HCT116 (cell line): ENCODE results near the gene FBXO22. TPM values are rescaled to one million over a fixed set of nuclear protein-coding genes. Genes with fewer than 3 reads are reported as not detected.

Experiments
- ATAC-seq: fragments of 200-7000 bp; cut with Tn5 transposase; 2 replicates; pipeline ENCODE4 v1.9.1; 2020; ENCODE audit warnings: mild to moderate bottlenecking, moderate library complexity
- BruUV-seq: library from RNA; stranded (reverse); fragments of 400-500 nt; replicated peaks from 2 replicates; lab custom pipeline; 2021; lab: Mats Ljungman, UMichigan
- CTCF ChIA-PET: fragments of 300-600 bp; sonication (Branson Sonifier 250); formaldehyde crosslinking; loops from one replicate; lab custom pipeline; 2021; ENCODE audit warnings: antibody characterized with exemption; lab: Charles Lee
- POLR2A ChIA-PET: fragments of 300-600, 350-600 bp; sonication (Branson Sonifier 250); formaldehyde crosslinking; loops from one replicate; lab custom pipeline; 2021; ENCODE audit warnings: antibody characterized with exemption; lab: Charles Lee
- RAD21 ChIA-PET, 2 experiments: fragments of 300-600 bp; sonication (Branson Sonifier 250); formaldehyde crosslinking; loops; one replicate each; lab custom pipeline; 2023; ENCODE audit warnings: low total read pairs in 2 of 2; ENCODE audit not compliant: uncharacterized antibody in 2 of 2, unreplicated experiment in 2 of 2, low non-redundant PET in 1 of 2; lab: Charles Lee
- DNase-seq: peaks from one replicate; pipeline ENCODE4 v3.0.0-alpha.2; 2010; ENCODE audit warnings: low read depth, low spot score
- H2AFZ ChIP-seq: fragments of 200-600 bp; shearing (Covaris generic), sonication (generic); 2 replicates; pipeline ENCODE4 v1.6.1; 2017; ENCODE audit warnings: low read depth, mixed run types, mixed read lengths, antibody characterized with exemption, low read length; ENCODE audit not compliant: poor library complexity, severe bottlenecking
- H3K27ac ChIP-seq: 2 replicates; pipeline ENCODE4 v1.5.1; 2012; ENCODE audit warnings: low read depth, low read length
- H3K27me3 ChIP-seq: fragments of 200-600 bp; sonication (generic); 2 replicates; pipeline ENCODE4 v1.6.1; 2016; ENCODE audit warnings: mixed run types, low read length, mixed read lengths; ENCODE audit not compliant: insufficient read depth
- H3K36me3 ChIP-seq, 2 experiments: fragments of 200-500 bp in 1 of 2; fragments of 200-600 bp in 1 of 2; sonication (Bioruptor generic) in 1 of 2; sonication (generic) in 1 of 2; 2 replicates each; pipeline versions ENCODE4 v1.5.1 to v1.6.1; 2014 to 2016; ENCODE audit warnings: low read length in 2 of 2, inconsistent platforms in 1 of 2, mixed read lengths in 1 of 2, mixed run types in 1 of 2; ENCODE audit not compliant: insufficient read depth in 2 of 2, control insufficient read depth in 1 of 2
- H3K4me1 ChIP-seq, 2 experiments: fragments of 200-600 bp in 1 of 2; sonication (generic) in 1 of 2; 2 replicates each; pipeline versions ENCODE4 v1.5.1 to v1.6.1; 2012 to 2017; ENCODE audit warnings: low read length in 2 of 2, inconsistent platforms in 1 of 2, mild to moderate bottlenecking in 1 of 2, mixed read lengths in 1 of 2, mixed run types in 1 of 2, moderate library complexity in 1 of 2; ENCODE audit not compliant: insufficient read depth in 2 of 2, control insufficient read depth in 1 of 2
- H3K4me2 ChIP-seq: fragments of 200-600 bp; sonication (generic); 2 replicates; pipeline ENCODE4 v1.6.1; 2017; ENCODE audit warnings: mixed run types, low read length, mixed read lengths
- H3K4me3 ChIP-seq, 2 experiments: fragments of 200-600 bp in 1 of 2; sonication (generic) in 1 of 2; replicated peaks in 1 of 2; 2 replicates each; pipeline ENCODE4 v1.5.1; 2011 to 2016; ENCODE audit warnings: low read length in 2 of 2, control low read depth in 1 of 2, low read depth in 1 of 2, mild to moderate bottlenecking in 1 of 2, mixed read lengths in 1 of 2, mixed run types in 1 of 2
- H3K79me2 ChIP-seq: fragments of 200-600 bp; sonication (generic); 2 replicates; pipeline ENCODE4 v1.6.1; 2017; ENCODE audit warnings: mild to moderate bottlenecking, mixed run types, low read length, moderate library complexity, mixed read lengths; ENCODE audit not compliant: insufficient read depth
- H3K9ac ChIP-seq: fragments of 200-600 bp; sonication (generic); 2 replicates; pipeline ENCODE4 v1.6.1; 2016; ENCODE audit warnings: low read length, mixed read lengths
- H3K9me2 ChIP-seq: fragments of 200-600 bp; sonication (generic), shearing (Covaris generic); 2 replicates; pipeline ENCODE4 v1.6.1; 2017; ENCODE audit warnings: mixed run types, mild to moderate bottlenecking, moderate library complexity; ENCODE audit not compliant: insufficient read depth
- H3K9me3 ChIP-seq, 2 experiments: fragments of 200-500 bp in 1 of 2; fragments of 200-600 bp in 1 of 2; sonication (Bioruptor generic) in 1 of 2; sonication (generic) in 1 of 2; 2 replicates each; pipeline ENCODE4 v1.6.1; 2014 to 2017; ENCODE audit warnings: low read length in 2 of 2, mixed read lengths in 2 of 2, inconsistent platforms in 1 of 2, low read depth in 1 of 2, mild to moderate bottlenecking in 1 of 2, mixed run types in 1 of 2, moderate library complexity in 1 of 2; ENCODE audit not compliant: control insufficient read depth in 1 of 2, insufficient read depth in 1 of 2
- H4K20me1 ChIP-seq: fragments of 200-600 bp; sonication (generic), shearing (Covaris generic); 2 replicates; pipeline ENCODE4 v1.6.1; 2017; ENCODE audit warnings: mixed run types, mild to moderate bottlenecking, moderate library complexity; ENCODE audit not compliant: insufficient read depth
- CEBPB ChIP-seq: IDR thresholded peaks from 2 replicates; pipeline ENCODE4 v1.6.1; 2012; ENCODE audit warnings: low read depth
- EGR1 ChIP-seq: IDR thresholded peaks from 2 replicates; pipeline ENCODE4 v1.6.1; 2012; ENCODE audit warnings: low read depth
- ELF1 ChIP-seq: IDR thresholded peaks from 2 replicates; pipeline ENCODE4 v1.6.1; 2012; ENCODE audit warnings: low read depth, borderline replicate concordance
- EZH2phosphoT487 ChIP-seq: fragments of 200-600 bp; IDR thresholded peaks from 2 replicates; pipeline ENCODE4 v1.6.1; 2018; ENCODE audit warnings: antibody characterized with exemption, borderline replicate concordance
- FOSL1 ChIP-seq: IDR thresholded peaks from 2 replicates; pipeline ENCODE4 v1.6.1; 2012; ENCODE audit warnings: low read depth
- SP1 ChIP-seq: IDR thresholded peaks from 2 replicates; pipeline ENCODE4 v1.6.1; 2012; ENCODE audit warnings: low read depth
- SRF ChIP-seq: IDR thresholded peaks from 2 replicates; pipeline ENCODE4 v1.6.1; 2012; ENCODE audit warnings: low read depth
- ZFX ChIP-seq: fragments of 450-650 bp; IDR thresholded peaks from 2 replicates; pipeline ENCODE4 v1.6.1; 2017
- ZNF274 ChIP-seq: fragments of 200-500 bp; sonication (Bioruptor generic); IDR thresholded peaks from 2 replicates; pipeline ENCODE4 v1.6.1; 2014; ENCODE audit warnings: mild to moderate bottlenecking, low read depth, low read length, inconsistent platforms
- intact Hi-C: fragments of 100-400 bp; cut with micrococcal nuclease; formaldehyde crosslinking; loops from 2 replicates; pipeline ENCODE4 v1.10.0; 2022
- total RNA-seq: library from RNA; stranded (reverse); gene quantifications from one replicate; pipeline ENCODE4 v1.2.1, GENCODE V29; 2021; ENCODE audit not compliant: unreplicated experiment
- TF ChIP-seq, protein P1 (sequence below): IDR thresholded peaks from 2 replicates; pipeline ENCODE4 v1.6.1; 2012
- TF ChIP-seq, protein P2 (sequence below): IDR thresholded peaks from 2 replicates; pipeline ENCODE4 v1.6.1; 2011; ENCODE audit warnings: mild to moderate bottlenecking, low read length, moderate library complexity; ENCODE audit not compliant: insufficient replicate concordance; ENCODE audit errors: extremely low read depth

The FBXO22 gene
- total RNA-seq, 1 experiment from 2014 or later = 60.3 TPM

DNA sequence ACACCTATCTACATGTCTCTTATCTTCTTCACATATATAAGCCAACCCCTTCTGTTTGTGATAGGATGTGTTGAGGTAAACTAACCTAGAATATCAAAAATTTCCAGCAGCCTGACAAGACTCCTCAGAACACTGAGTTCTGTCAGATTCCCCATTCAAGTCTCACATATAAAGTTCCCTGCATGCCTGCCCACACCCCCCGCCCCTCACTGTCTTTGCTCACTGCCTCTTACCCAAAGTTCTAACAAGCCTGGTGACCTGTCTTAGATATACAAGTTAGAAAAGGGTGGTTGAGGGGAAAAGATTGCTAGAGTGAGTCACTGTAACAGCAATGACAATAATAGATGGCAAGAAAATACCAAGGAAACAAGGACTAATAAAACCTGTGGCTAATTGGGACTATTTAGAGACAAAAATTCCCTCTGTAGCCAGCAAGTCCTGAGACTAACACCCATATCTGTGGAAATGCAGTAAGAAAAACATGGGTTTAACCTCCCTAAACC, 40.1 kb downstream of the FBXO22 start:
- no peaks in the 10 kb centered on the region for H4K20me1 ChIP-seq
- 0 out of 4 replicates have a peak, but pooled peaks cover 0 to under 1% of the 10 kb centered on the region in 2 experiments for H3K36me3 ChIP-seq
- no peak overlapping the region for H3K27ac ChIP-seq
- no peak for TF ChIP-seq FOSL1
- no peak for TF ChIP-seq ZFX
- no peak for TF ChIP-seq ZNF274
- ChIA-PET RAD21 (no interaction called here), POLR2A (no interaction called here), CTCF (no interaction called here)
- H3K4me3 ChIP-seq = no peak overlapping the region
- H3K9ac ChIP-seq = no peak overlapping the region
- H3K4me2 ChIP-seq = no peak overlapping the region
- H2AFZ ChIP-seq = no peak overlapping the region
- H3K79me2 ChIP-seq = no peaks in the 10 kb centered on the region
- H3K9me2 ChIP-seq = no peaks in the 10 kb centered on the region
- TSS peak; percentile 31 for BruUV-seq
- no peaks in the 10 kb centered on the region for H3K4me1 ChIP-seq
- DNase-seq (no peak), ATAC-seq (peak; percentile 40; the same call in 1 of the 2 replicates)
- intact Hi-C loops = no loop called here
- H3K9me3 ChIP-seq = no peaks in the 10 kb centered on the region
- no peaks in the 10 kb centered on the region for H3K27me3 ChIP-seq

DNA sequence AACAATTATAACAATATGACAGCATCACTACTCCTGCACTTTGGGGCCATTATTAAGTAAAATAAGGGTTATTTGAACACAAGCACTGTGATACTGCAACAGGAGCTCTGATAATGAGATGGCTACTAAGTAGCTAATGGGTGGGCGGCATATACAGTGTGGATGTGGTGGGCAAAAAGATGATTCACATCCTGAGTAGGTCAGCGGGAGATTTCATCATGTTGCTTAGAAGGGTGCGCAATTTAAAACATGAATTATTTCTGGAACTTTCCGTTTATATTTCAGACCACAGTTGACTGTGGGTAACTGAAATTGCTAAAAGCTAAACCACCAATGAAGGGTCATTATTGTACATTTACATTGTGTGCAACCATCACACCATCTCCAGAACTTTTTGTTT, 42.3 kb downstream of the FBXO22 start:
- intact Hi-C loops = no loop called here
- DNase-seq = no peak

More for the DNA sequence above, 42.3 kb downstream of the FBXO22 start:
- Histone ChIP-seq H3K4me3 (no peak overlapping the region), H2AFZ (no peak overlapping the region), H3K79me2 (no peaks in the 10 kb centered on the region), H3K9me3 (no peaks in the 10 kb centered on the region), H3K36me3 (no peaks in the 10 kb centered on the region), H3K9me2 (no peaks in the 10 kb centered on the region), H3K27ac (no peak overlapping the region), H4K20me1 (no peaks in the 10 kb centered on the region), H3K9ac (no peak overlapping the region), H3K4me2 (no peak overlapping the region), H3K27me3 (no peaks in the 10 kb centered on the region), H3K4me1 (no peaks in the 10 kb centered on the region)
- TF ChIP-seq, protein P1, sequence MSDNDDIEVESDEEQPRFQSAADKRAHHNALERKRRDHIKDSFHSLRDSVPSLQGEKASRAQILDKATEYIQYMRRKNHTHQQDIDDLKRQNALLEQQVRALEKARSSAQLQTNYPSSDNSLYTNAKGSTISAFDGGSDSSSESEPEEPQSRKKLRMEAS = no peak
- TF ChIP-seq CEBPB = no peak
- no peak for TF ChIP-seq ELF1
- TF ChIP-seq ZFX = no peak
- no peak for TF ChIP-seq SP1
- TF ChIP-seq EGR1 = no peak
- TF ChIP-seq, protein P2, sequence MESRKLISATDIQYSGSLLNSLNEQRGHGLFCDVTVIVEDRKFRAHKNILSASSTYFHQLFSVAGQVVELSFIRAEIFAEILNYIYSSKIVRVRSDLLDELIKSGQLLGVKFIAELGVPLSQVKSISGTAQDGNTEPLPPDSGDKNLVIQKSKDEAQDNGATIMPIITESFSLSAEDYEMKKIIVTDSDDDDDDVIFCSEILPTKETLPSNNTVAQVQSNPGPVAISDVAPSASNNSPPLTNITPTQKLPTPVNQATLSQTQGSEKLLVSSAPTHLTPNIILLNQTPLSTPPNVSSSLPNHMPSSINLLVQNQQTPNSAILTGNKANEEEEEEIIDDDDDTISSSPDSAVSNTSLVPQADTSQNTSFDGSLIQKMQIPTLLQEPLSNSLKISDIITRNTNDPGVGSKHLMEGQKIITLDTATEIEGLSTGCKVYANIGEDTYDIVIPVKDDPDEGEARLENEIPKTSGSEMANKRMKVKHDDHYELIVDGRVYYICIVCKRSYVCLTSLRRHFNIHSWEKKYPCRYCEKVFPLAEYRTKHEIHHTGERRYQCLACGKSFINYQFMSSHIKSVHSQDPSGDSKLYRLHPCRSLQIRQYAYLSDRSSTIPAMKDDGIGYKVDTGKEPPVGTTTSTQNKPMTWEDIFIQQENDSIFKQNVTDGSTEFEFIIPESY = no peak
- TF ChIP-seq EZH2phosphoT487 = no peak
- no peak for TF ChIP-seq SRF
- no peak for ATAC-seq
- POLR2A ChIA-PET = no interaction called here
- CTCF ChIA-PET = no interaction called here
- no TSS peak for BruUV-seq
- RAD21 ChIA-PET = no interaction called here
